Forelimb muscle (tissue), 1 donor: ENCODE measurements around the gene RPH3AL. TPM values are rescaled to one million over a fixed set of nuclear protein-coding genes. Genes with fewer than 3 reads are reported as not detected.

ENCODE experiments used
- DNase-seq: peaks from one replicate; pipeline ENCODE4 v3.0.0-alpha.2; 2013; ENCODE audit warnings: low read depth
- polyA plus RNA-seq: library from polyadenylated mRNA; unstranded; fragments of 120-200 nt; gene quantifications from one replicate; pipeline ENCODE4 v1.2.1, GENCODE V29; 2013; ENCODE audit not compliant: insufficient read length

RPH3AL gene
- polyA plus RNA-seq, 1 donor: 5.4 TPM

DNA sequence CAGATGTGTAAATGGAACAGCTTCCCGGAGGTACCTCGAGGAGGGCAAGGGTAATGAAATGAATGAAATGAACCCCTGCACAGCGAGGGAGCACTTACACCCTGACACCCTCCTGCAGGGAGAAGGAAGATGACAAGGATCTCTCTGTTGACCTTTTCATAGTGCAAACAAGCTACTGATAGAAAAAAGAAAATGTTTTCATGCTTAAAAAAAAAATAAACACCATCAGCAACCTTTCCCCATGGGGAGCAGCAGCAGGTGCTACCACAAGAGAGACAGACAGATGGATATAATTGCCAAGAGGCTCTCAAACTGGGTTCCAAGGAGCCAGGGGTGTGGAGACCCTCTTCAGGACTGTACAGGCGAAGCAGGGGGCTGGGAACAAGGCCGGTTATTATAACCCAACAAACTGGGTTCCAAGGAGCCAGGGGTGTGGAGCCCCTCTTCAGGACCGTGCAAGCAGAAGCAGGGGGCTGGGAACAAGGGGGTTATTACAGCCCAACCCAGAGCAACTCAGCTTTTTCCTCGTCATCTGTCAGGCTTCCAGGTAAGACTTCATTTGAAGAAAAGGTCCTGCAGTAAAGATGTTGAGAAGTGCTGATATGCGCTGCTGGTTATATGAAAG lies 718 bp upstream of the RPH3AL start:
- DNase-seq: no peak

DNA sequence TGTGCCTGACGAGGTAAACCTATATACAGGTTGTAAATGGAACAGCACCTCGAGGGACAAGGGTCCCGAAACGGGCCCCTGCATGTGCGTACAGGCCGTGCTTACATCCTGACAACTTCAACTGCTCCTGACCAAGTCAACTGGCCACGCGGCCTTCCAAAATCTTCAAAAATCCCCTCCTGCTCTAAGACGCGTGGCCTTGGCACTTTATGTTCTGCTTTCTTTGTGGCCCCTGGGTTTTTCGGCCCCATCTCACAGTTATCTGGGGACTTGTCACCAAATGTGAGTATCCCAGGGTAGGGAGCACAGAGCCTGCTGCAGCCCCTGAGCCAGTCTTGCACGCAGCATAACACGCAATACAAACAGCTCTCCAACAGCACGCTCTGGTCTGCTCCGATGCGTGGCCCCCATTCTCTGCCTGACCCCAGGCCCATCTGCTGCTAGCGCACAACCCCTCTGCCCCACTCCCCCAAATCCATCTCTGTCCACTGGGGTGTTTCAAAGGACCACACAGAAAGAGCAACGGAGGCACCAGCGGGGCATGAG lies 659 bp downstream of the RPH3AL start:
- no peak for DNase-seq

DNA sequence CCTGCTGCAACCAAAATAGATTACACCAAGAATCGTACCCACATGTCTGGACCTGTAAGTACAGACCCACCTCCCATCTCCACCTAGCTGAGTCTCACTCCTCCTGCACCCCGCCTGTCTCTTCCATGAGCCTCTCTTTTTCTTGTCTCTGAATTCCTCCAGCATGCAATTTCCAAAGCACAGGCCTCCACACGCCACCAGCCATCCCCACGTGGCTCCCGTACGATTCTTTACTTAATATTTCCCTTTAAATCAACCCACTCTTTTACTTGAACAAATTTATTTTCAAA lies 1.2 kb downstream of the RPH3AL start:
- DNase-seq: no peak

DNA sequence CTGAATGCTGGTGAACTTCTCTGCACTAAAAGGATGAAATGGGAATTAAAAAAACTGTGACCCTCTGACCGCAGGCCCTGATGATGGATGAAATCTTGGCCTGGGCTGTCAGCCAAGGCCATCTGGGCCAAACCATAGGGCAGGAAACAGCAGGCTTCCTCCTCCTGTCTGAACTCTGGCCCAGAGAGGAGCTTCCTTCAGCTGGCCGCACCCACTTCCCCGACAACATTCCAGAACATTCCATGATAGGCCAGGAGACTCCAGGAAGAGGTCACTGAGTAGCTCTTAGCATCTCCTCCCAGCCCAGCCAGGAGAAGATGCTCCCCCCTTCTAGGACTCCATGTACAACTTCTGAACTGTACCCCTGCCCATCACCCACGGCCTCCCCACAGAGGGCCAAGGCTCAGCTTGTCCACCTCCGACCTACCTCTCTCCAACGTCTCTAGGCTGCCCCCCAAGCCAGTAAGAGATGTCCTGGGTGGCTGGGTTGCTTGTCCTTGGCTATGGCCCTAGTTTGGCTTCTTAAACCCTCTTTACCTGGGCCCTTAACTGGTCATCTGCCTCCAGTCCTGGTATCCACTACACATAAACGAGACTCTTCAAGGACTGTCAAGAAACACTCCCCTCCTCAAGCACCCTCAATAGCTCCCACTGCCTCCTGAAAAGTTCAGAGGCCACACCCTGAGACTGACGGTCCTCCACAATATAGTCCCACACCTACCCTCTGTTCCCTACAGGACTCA lies 1.7 kb downstream of the RPH3AL start:
- no peak for DNase-seq

DNA sequence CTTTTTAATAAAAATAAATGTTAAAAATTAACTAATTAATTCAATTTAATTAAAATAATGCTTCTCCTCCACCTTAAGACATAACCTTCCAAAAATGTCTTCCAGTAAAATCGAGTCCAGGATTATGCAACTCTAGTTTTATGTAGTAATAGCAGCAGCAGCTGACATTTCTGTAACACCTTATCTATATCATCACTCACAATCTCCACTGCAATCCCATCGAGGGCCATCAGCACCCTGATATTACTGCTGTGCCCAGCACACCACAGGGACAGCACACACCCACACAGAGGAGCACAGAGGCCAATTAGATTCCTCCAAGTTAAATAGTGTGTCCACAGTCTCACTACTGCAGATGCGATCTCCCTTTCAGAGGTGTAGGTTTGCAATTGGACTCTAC lies 2.9 kb downstream of the RPH3AL start:
- DNase-seq: no peak

DNA sequence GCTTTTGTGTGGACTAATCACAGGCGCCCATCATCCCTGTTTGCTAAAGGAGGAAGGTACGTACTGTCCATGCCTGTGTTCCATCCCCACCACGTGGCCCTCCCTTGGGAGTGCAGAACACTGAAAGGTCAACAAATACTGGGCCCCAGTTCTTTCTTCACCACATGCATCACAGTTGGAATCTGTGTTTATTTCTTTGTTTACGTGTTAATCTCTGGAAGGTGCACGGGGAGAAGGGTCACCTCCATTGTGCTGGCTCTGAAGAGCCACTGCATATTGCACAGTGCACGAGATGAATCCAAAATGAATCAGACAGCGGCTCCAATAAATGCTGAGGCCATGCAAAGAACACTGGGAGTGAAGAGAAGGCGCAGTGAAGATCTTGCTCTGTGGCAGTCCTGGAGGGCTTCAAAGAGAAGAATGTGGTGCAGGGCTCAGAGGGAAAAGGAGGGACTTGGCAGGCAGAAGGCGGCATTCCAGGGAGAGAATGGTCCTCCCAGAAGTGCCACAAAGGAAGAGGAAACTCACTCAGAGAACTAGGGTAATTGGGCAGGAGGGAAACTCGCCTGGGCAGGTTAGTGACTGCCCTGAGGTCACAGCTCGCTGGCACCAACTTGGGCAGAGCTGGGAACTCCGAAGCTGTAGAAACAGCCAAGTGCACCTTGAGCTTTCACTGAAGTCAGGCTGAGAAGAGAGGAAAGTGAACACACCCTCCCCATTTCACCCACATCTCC lies 3.7 kb downstream of the RPH3AL start:
- DNase-seq: no peak

DNA sequence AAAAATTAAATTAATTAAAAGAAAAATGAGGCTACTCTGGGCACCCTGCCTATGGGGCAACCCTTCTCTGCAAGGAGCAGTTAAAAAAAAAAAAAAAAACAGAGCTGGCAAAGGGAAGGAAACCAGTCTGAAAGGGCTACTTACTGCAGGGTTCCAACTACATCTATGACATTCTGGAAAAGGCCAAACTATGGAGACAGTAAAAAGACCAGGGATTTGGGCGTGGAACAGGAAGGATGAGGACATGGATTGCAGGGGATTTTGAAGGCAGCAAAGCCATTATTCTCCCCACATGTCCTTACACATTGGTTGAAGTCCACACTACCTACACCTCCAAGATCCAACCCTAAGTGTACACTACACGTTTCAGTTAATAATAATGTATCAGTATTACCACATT lies 4.6 kb downstream of the RPH3AL start:
- no peak for DNase-seq

DNA sequence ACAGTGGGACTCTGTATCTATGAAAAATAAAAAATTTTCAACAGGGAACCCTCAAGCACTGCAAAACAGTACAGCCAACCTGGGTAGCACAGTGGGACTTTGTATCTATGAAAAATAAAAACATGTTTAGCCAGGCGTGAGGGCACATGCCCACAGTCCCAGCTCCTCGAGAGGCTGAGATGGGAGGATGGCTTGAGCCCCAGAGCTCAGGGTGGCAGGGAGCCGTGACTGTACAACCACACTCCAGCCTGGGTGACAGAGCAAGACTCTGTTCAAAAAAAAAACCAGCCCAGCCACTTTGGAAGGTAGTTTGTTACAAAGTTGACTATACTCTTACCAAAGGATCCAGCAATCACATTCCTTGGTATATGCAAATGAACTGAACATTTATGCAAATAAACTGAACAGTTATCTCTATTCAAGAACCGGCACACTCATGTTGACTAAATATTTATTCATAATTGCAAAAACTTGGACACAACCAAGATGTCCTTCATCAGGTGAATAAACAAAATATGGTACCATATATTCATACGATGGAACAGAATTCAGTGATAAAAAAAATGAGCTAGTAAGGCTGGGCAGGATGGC lies 5.2 kb downstream of the RPH3AL start:
- no peak for DNase-seq

DNA sequence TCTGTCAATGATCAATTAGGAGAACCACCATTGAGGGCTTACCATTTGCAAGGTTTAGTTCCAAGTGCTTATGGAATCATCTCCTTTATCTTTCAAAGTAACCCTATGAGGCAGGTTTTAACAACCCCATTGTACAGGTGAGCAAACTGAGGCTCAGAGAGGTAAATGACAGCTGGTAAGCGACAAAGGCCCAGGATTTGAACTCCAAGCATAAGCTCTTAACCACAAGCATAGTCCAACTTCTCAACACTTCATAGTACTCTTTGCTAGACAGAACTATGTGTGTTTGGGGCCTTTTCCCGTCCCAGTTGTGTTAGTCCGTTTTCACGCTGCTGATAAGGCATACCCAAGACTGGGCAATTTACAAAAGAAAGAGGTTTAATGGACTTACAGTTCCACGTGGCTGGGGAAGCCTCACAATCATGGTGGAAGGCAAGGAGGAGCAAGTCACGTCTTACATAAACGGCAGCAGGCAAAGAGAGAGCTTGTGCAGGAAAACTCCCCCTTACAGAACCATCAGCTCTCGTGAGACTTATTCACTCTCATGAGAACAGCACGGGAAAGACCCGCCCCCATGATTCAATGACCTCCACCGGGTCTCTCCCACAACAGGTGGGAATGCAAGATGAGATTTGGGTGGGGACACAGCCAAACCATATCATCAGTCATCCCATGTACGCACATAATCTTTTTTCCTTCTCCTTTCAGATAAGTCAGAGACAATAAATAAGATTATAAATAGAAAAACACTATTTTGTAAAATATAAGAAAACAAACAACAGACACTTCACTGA lies 6.4 kb downstream of the RPH3AL start:
- DNase-seq: no peak

DNA sequence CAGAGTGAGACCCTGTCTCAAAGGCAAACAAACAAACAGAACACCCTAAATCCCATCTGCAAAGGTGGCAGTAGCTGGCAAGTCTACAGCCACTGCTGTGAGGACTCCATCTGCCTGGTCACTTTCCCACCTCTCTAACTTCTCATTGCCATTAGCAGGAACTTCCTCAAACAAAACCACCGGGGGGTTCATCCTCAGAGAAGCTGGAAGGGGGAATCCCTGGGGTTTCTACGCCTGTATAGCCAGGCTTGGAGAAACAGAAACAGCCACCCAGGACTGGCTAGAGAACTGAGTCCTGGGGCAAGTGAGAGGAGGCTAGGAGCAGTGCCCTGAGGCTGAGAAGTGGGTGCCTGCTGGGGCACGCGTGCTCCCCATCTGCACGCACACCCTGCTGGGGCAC lies 7.3 kb downstream of the RPH3AL start:
- no peak for DNase-seq

DNA sequence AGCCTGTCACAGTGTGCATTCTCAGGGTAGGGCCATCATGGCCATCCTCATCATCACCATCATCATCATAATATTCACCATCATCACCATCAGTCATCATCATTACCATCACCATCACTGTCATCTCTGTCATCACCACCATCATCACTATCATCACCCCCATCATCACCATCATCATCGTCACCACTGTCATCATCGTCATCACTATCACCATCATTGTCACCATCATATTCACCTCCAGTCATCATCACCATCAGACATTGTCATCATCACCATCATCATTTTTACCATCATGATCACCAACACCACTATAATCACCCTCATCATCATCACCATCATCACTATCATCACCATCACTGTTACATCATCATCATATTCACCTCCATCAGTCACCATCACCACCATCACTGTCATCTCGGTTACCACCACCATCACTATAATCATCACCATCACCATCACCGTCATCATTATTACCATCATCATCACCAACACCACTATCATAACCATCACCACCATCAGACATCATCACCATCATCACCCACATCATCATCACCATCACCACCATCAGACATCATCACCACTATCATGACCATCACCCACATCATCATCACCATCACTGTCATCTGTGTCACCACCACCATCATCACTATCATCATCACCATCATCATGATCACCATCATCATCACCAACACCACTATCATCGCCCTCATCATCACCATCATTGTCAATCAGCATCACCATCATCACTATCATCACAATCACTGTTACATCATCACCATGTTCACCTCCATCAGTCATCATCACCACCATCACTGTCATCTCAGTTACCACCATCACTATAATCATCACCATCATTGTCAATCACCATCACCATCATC lies 8.5 kb downstream of the RPH3AL start:
- DNase-seq: no peak

DNA sequence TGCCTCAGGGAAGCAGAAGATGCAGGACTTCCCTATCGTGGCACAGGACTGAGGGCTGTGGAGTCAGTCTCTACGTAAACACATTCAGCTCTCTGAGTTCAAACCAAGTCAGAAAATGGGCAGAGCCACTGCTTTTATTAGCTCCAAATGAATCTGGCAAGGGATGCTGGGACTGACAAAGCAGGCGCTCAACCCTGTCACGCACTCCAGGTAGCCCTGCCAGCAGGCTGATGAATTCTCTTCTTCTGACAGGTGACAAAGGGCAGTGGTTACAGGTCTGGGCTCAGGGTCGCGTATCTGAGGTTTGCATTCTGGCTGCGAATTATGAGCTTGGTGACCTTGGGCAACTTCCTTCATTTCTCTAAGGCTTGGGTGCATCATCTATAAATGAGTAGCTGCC lies 9.4 kb downstream of the RPH3AL start:
- DNase-seq: no peak

DNA sequence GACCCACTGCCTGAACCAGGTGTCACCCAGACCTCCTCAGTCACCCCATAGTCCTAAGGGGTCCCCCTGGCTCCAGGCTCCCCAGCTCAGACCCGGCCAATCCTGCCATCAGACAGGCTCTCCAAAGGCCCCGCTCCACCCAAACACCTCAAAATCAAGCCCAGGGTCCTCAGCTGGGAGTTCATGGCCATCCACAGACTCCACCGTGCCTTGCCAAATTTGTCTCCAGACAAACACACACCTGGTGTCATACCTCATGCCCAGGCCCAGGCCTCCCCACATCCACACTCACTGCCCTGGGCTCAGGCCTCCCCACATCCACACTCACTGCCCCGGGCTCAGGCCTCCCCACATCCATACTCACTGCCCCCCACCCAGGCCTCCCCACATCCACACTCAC lies 12.5 kb downstream of the RPH3AL start:
- no peak for DNase-seq

DNA sequence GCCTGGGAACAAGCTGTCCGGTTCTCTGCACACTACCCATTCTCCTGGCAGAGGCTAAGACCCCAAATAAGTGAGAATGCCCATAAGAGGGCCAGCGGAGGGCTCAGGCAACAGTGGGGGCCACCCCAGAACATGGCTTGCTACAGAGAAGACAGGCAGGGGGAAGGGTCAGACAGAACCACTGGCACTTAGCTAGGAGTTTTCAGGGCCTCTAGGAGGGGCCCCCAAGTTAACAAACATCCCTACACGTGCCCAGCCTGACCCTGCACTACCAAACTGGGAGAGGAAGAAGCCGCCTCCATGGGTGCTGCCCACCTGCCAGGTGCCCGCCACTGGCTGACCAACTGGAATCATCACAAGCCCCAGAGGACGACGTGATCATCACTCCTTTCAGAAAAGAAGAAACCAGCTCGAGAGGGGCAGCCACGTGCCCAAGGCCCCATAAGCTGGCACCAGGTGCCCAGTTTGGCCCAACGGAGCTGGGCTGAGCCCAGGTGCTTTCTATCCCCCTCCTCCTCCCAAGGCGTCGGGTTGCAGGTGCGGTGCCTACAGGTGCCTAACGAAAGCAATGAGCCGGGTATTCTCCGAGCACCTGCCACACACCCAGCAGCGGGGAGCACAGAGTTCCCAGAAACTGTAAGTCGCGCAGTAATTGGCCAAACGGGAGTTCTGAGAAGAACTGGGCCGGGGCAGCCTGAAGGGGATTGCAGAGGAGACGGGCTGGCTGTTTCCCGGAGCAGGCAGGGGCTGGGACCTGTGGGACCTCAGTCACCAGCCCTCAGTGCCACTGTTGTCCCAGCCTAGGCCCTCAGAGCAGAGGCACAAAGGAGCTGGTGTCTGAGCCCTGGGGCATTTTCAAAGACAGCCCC lies 13.2 kb downstream of the RPH3AL start:
- DNase-seq: no peak

DNA sequence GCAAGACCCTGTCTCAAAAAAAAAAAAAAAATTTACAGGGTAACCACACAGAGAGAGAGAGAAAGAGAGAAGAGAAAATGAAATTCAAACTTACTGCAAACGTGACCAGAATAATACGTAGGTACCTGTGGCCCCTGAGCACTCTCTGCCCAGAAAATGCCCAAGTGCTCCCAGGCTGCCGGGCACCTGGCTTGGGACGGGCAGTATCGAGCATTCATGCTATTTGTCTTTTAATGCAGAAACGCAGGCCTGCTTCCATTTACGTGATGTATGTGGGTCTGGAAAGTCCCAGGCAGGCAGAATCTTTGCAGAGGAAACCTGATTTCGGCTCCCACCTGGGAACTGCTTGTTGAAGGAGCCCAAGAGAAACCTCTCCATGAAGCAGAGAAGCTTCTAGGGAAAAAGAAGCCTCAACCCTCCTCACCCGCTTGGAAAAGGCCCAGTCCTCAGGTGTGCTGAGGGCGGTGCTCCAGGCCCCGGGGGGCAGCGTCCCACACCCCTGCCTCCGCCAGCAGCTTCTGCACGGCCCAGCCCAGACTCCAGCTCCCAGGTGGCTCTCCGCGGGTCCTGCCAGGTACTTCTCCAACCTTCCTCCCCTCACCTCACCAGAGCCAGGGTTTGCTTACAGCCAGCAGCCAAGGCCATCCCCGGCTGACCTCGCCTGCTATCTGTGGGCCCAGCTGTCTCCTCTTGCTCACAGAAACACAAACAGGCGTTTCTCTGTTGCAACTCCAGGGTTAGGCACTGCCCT lies 14.0 kb downstream of the RPH3AL start:
- DNase-seq: no peak

DNA sequence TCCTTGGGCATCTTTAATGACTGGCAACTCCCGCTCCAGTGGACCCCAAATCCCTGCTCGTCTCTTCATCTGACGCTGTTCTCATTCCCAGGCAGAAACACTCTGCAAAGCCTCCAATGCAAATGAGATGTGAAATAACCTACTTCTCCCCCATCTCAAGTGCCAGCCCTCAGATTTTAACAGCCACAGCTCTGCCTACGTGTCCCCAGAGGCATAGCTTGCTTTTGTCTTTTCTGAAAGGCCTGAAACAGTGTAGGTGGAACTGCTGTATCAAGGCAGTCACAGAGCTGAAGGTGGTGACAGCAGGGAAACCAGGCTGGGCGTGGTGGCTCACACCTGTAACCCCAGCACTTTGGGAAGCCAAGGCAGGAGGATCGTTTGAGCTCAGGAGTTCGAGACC lies 14.7 kb downstream of the RPH3AL start:
- DNase-seq: no peak

DNA sequence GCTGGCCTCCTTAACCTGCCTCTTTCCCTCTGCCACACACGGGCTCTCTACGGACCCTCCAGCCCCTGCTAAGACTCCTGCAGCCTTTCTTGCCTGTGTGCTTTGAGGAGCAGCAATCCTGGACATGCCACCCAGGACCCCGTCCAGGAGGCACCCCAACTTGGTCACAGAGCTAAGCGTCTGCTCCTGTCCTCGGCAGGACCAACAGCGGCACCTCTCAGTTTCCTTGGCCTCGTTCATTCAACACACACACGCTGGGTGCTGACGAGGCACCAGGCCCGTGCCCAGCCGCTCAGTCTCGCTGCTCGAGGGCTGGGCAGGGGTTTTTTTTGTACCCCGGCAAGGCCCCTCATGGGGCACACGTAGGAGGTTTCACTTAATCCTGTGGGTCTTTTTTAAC lies 15.2 kb downstream of the RPH3AL start:
- no peak for DNase-seq

DNA sequence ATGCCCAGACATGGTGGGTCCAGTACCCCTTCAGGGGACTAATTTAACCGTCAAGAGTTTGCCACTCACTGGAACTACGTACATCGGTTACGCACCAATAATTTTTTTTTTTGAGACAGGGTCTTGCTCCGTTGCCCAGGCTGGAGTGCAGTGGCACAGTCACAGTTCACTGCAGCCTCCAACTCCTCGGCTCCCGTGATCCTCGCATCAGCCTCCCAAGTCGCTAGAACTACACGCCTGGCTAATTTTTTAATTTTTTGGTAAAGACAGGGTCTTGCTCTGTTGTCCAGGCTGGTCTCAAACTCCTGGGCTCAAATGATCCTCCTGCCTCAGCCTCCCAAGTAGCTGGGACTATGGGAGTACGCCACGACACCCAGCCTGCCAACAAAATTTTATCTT lies 15.6 kb downstream of the RPH3AL start:
- no peak for DNase-seq
